Activated naive CD8-positive, alpha-beta T cell treated with anti-CD3 and anti-CD28 coated beads, Interleukin-2, amount 10 ng/mL, durations not matched to agents 7 days and 5 days (primary cell): Measurements from ENCODE around the gene FBXO34. TPM values are rescaled to one million over a fixed set of nuclear protein-coding genes. Genes with fewer than 3 reads are reported as not detected.
"Not testable (repeated sequence)": the region's sequence is repeated elsewhere in the genome, so short reads cannot be mapped to it uniquely, and the experiment has no call there.

Source experiments
- ATAC-seq: fragments of 150-1000 bp; cut with Tn5 transposase; one replicate; pipeline ENCODE4 v1.10.0; 2021; ENCODE audit warnings: low read depth, moderate library complexity
- POLR2A ChIA-PET: fragments of 350-600 bp; sonication (Branson Sonifier 250); formaldehyde crosslinking; loops from one replicate; lab custom pipeline; 2021; ENCODE audit warnings: antibody characterized with exemption; lab: Charles Lee
- DNase-seq: peaks from one replicate; pipeline ENCODE4 v3.0.0; 2021
- H3K27ac Mint-ChIP-seq: one replicate; pipeline ENCODE4 v1.8.0; 2022; ENCODE audit warnings: mild to moderate bottlenecking, mixed read lengths
- H3K27me3 Mint-ChIP-seq: one replicate; pipeline ENCODE4 v1.8.0; 2022; ENCODE audit warnings: mild to moderate bottlenecking, moderate library complexity, mixed read lengths
- H3K36me3 Mint-ChIP-seq: one replicate; pipeline ENCODE4 v1.8.0; 2021; ENCODE audit warnings: mild to moderate bottlenecking, mixed read lengths
- H3K4me1 Mint-ChIP-seq: one replicate; pipeline ENCODE4 v1.8.0; 2021; ENCODE audit warnings: mixed read lengths
- H3K4me3 Mint-ChIP-seq: one replicate; pipeline ENCODE4 v1.8.0; 2022; ENCODE audit warnings: mild to moderate bottlenecking, moderate library complexity, mixed read lengths
- H3K9me3 Mint-ChIP-seq: one replicate; pipeline ENCODE4 v1.8.0; 2021; ENCODE audit warnings: mixed read lengths
- total RNA-seq, 2 experiments: library from RNA; stranded (reverse); gene quantifications; one replicate each; pipeline ENCODE4 v1.2.3, GENCODE V29; 2021

Gene FBXO34
- total RNA-seq, 2 experiments from 2014 or later = 26.1 to 27.0 TPM

DNA sequence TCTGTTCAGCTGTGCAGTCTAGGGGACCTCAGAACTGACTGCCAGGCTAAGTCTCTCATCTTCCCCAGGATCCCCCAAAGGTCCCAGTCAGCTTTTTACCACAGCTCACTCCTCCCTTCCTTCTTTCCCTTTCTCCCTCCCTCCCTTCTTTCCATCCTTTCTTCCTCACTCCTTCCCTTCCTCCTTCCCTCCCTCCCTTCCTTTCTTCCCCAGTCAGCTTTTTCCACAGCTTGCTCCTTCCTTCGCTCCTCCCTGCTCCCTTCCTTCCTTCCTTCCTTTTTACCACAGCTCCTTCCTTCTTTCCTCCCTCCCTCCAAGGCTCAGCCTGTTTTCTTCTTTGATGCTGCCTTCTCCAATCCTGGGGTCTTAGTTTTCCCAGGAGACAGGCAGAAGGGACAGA is 101.2 kb downstream of the FBXO34 start:
- Mint-ChIP-seq H3K27ac (peak overlapping the region; percentile 23), H3K9me3 (no peaks in the 10 kb centered on the region), H3K4me3 (no peak overlapping the region), H3K27me3 (no peaks in the 10 kb centered on the region), H3K4me1 (peaks cover 12% of the 10 kb centered on the region), H3K36me3 (peaks cover 28% of the 10 kb centered on the region)
- no peak for ATAC-seq
- POLR2A ChIA-PET = interaction anchor here (1.1 kb wide), 1 partner anchor 39 kb away, joined by 3 read pairs; no protein-coding TSS in a partner anchor
- no peak for DNase-seq

DNA sequence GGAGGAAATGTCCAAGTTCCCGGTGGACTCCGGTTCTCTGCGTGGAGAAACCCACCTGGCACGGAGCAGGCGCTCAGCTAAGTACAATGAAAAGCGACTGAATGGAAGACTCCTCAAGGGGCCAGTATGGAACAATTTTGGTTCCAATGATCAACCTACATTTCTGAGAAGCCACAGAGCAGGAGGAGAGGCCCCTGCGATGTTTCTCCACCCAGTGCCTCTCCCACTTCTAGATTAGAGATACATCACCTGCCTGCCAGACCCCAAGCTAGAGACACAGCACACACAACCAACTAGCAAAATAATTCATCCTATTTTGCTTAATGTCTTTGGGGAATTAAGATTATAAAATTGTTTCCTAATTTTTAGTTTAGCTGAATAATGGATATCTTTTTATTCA is 101.6 kb downstream of the FBXO34 start:
- peak overlapping the region; percentile 23 for H3K27ac Mint-ChIP-seq
- H3K4me1 Mint-ChIP-seq = peaks cover 12% of the 10 kb centered on the region
- peaks cover 25% of the 10 kb centered on the region for H3K36me3 Mint-ChIP-seq
- no peaks in the 10 kb centered on the region for H3K27me3 Mint-ChIP-seq
- no peak overlapping the region for H3K4me3 Mint-ChIP-seq
- H3K9me3 Mint-ChIP-seq = no peaks in the 10 kb centered on the region
- POLR2A ChIA-PET = interaction anchor here (1.1 kb wide), 1 partner anchor 38 kb away, joined by 3 read pairs; no protein-coding TSS in a partner anchor
- ATAC-seq (no peak), DNase-seq (no peak)

DNA sequence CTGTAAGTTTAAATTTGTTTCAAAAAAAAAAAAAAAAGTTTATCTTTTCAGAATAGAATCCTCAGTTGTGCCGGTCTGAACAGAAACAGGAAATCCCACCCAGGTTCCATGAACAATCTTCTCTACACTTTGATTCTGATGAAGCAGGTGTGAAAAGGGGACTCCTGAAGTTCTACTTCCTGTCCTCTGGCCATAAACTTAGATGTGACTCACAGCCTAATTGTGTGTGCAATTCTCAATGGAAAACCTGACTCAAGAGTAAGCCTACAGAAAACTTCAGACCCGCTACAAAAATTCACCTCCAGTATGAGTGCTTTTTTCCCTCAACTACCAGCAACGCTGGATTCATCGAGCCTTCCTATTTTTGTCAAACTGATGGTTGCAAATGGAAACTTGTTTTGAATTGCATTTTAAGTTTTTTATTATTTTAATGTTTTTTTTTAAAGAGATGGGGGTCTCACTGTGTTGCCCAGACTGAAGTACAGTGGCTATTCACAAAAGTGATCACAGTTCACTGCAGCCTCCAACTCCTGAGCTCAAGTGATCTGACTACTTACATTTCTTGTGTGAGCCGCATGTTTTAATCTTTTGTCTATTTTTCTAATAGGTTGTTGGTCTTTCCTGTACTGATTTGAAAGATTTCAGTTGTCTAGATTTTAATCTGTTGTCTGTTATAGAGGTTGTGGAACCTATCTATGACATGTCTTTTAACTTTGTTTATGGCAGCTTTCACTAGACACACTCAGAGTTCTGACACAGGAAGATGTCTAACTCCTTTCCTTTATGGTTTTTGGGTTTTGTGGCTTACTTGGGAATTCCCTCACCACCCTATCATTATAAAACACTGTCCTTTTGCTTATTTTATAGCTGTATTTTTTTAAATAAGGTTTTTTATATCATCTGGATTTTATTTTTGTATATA is 102.8 kb downstream of the FBXO34 start:
- POLR2A ChIA-PET = interaction anchor here (0.6 kb wide), 1 partner anchor 1901 kb away, joined by 4 read pairs; no protein-coding TSS in a partner anchor
- Mint-ChIP-seq H3K4me1 (peaks cover 12% of the 10 kb centered on the region), H3K27me3 (no peaks in the 10 kb centered on the region), H3K27ac (peak overlapping the region; percentile 80), H3K36me3 (peaks cover 29% of the 10 kb centered on the region), H3K9me3 (no peaks in the 10 kb centered on the region), H3K4me3 (peak overlapping the region; percentile 56)
- no peak for DNase-seq
- ATAC-seq = peak; percentile 75

DNA sequence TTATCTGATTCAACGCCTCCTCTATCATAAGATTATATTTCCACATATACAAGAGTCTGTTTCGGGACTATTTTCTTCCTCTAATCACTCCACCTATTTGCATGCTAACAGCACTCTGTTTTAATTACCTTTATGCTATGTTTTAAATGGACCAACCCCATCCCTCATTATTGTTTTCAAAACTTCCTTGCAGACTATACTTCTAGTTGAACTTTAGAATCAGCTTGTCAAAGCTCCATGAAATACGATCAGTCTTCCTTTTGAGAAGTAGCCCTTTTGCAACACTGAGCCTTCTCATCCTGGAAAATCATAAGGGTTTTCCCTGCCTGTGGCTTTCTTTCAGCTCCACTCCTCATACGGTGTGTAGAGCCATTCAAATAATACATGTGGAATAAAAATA is 103.5 kb downstream of the FBXO34 start:
- Mint-ChIP-seq H3K4me3 (peak overlapping the region; percentile 8), H3K36me3 (peaks cover 27% of the 10 kb centered on the region), H3K9me3 (no peaks in the 10 kb centered on the region), H3K4me1 (peaks cover 12% of the 10 kb centered on the region), H3K27ac (peak overlapping the region; percentile 14), H3K27me3 (no peaks in the 10 kb centered on the region)
- no peak for DNase-seq
- POLR2A ChIA-PET = interaction anchor here (0.6 kb wide), 1 partner anchor 1900 kb away, joined by 4 read pairs; no protein-coding TSS in a partner anchor
- ATAC-seq = no peak

DNA sequence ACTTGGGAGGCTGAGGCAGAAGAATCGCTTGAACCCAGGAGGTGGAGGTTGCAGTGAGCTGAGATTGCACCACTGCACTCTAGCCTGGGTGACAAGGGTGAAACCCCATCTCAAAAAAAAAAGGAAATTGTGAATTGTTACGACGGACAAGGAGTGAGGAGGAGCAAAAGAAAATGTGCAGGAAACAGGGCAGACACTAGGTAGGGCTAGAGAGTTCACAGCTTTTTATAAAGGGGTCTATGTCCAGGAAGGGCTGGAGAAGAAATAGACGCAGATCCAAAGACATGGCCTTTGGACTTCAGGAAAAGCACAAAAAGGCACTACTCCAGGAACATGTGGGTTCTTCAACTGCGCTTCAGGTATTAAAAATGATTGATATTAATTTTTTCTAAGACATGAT is 106.0 kb downstream of the FBXO34 start:
- POLR2A ChIA-PET = no interaction called here
- peak overlapping the region; percentile 23 for H3K27ac Mint-ChIP-seq
- no peaks in the 10 kb centered on the region for H3K9me3 Mint-ChIP-seq
- H3K4me1 Mint-ChIP-seq = peaks cover 12% of the 10 kb centered on the region
- ATAC-seq = no peak
- peaks cover 25% of the 10 kb centered on the region for H3K36me3 Mint-ChIP-seq
- H3K27me3 Mint-ChIP-seq = no peaks in the 10 kb centered on the region
- no peak overlapping the region for H3K4me3 Mint-ChIP-seq
- no peak for DNase-seq

DNA sequence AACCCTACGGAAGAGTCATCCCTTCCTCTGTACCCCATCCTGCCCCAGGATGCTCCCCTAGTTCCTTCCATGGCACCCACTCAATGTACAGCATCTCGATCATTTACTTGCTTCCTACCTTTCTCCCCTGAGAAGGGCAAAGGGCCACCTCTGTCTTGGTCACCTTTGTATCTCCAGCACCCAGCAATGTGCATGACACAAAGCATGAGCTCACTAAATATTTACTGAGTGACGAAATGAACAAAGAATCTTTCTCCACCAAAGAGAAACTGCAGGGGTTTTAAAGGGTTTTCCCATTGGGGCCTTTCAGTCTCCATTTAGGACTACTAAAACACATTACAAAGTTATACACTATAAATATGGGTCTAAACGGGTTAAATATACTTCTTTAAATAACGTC is 109.8 kb downstream of the FBXO34 start:
- ATAC-seq (no peak), DNase-seq (no peak)
- no peak overlapping the region for H3K4me3 Mint-ChIP-seq
- peaks cover 17% of the 10 kb centered on the region for H3K36me3 Mint-ChIP-seq
- H3K27ac Mint-ChIP-seq = no peak overlapping the region
- H3K27me3 Mint-ChIP-seq = no peaks in the 10 kb centered on the region
- peaks cover 4% of the 10 kb centered on the region for H3K4me1 Mint-ChIP-seq
- no peaks in the 10 kb centered on the region for H3K9me3 Mint-ChIP-seq
- POLR2A ChIA-PET = no interaction called here

DNA sequence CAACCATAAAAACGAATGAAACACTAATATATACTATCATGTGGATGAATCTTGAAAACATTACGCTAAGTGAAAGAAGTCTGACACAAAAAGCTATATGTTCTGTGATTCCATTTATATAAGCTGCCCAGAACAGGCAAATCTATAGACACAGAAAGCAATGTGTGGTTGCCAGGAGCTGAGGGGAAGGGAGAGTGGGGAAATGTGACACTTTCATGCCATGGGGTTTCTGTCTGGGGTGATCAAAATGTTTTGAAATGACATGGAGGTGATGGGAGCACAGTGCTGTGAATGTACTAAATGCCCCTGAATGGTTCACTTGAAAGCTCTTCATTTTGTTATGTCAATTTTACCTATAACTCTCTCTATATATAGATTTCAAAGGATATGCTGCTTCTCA is 110.3 kb downstream of the FBXO34 start:
- no peak for ATAC-seq
- H3K27me3 Mint-ChIP-seq = no peaks in the 10 kb centered on the region

DNA sequence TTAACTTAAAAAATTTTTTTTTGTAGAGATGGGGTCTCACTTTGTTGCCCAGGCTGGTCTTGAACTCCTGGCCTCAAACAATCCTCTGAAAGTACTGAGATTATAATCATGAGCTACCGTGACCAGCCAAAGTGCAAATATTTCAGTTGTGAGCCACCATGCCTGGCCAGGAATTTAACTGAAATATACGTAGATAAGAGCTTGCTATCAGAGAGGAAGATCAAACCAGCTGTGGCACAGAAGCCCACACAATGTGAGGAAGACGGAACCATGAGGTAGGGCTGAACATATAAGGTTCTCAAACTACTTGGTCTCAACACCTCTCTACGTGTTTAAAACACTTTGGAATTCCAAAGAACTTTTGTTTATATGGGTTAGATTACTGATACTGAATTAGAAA is 111.3 kb downstream of the FBXO34 start:
- Mint-ChIP-seq H3K36me3 (peaks cover 11% of the 10 kb centered on the region), H3K4me3 (no peak overlapping the region), H3K27ac (no peak overlapping the region), H3K4me1 (peaks cover 13% of the 10 kb centered on the region), H3K27me3 (no peaks in the 10 kb centered on the region), H3K9me3 (no peaks in the 10 kb centered on the region)
- no peak for ATAC-seq
- POLR2A ChIA-PET = no interaction called here
- DNase-seq = no peak

More for the DNA sequence above, 110.3 kb downstream of the FBXO34 start:
- DNase-seq = no peak
- H3K36me3 Mint-ChIP-seq = peaks cover 12% of the 10 kb centered on the region
- no peak overlapping the region for H3K4me3 Mint-ChIP-seq
- peaks cover 8% of the 10 kb centered on the region for H3K4me1 Mint-ChIP-seq
- H3K9me3 Mint-ChIP-seq = no peaks in the 10 kb centered on the region
- no peak overlapping the region for H3K27ac Mint-ChIP-seq
- POLR2A ChIA-PET = no interaction called here

DNA sequence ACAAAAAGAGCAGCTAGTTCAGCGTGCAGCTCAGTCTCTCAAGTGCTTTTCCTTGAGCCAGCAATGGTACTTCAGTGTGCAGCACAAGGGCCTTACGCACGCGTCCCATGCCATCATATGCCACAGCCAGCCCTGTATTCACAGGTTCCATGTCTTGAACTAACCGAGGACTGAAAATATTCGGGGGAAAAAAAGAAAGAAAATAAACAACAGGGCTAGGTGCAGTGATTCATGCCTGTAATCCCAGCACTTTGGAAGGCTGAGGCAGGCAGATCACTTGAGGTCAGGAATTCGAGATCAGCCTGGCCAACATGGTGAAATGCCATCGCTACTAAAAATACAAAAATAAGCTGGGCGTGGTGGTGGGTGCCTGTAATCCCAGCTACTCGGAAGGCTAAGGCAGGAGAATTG is 111.8 kb downstream of the FBXO34 start:
- H3K27me3 Mint-ChIP-seq, ATAC-seq, H3K4me3 Mint-ChIP-seq, H3K27ac Mint-ChIP-seq, POLR2A ChIA-PET, DNase-seq, H3K9me3 Mint-ChIP-seq: not testable (repeated sequence)
- H3K4me1 Mint-ChIP-seq = peaks cover 13% of the 10 kb centered on the region
- H3K36me3 Mint-ChIP-seq = peaks cover 12% of the 10 kb centered on the region

DNA sequence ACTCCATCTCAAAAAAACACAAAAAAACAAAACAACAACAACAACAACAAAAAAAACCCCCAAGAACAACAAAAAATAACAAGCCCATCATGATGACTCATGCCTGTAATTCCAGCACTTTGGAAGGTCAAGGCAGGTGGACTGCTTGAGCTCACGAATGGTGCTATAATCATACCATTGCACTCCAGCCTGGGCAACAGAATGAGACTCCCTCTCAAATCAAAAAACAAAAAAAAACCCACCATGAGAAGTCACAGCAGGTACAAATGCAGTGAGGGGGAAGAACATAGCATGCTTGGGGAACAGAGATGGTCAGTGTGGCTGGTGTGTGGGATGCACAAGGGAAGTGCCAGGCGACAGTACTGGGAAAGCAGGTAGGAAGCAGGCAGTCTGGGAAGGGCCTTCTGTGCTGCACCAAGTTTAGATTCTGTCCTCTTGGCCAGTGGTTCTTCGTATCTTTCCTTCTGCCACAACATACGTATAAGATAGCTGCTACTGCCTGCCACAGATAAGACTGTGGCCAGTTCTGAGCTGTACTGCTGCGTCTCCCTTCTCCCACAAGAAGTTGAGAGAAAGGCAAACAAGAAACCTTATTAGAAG is 112.4 kb downstream of the FBXO34 start:
- Mint-ChIP-seq H3K27ac (no peak overlapping the region), H3K4me1 (peaks cover 13% of the 10 kb centered on the region), H3K9me3 (no peaks in the 10 kb centered on the region), H3K4me3 (no peak overlapping the region), H3K36me3 (peaks cover 11% of the 10 kb centered on the region), H3K27me3 (no peaks in the 10 kb centered on the region)
- DNase-seq (no peak), ATAC-seq (no peak)
- POLR2A ChIA-PET = no interaction called here

DNA sequence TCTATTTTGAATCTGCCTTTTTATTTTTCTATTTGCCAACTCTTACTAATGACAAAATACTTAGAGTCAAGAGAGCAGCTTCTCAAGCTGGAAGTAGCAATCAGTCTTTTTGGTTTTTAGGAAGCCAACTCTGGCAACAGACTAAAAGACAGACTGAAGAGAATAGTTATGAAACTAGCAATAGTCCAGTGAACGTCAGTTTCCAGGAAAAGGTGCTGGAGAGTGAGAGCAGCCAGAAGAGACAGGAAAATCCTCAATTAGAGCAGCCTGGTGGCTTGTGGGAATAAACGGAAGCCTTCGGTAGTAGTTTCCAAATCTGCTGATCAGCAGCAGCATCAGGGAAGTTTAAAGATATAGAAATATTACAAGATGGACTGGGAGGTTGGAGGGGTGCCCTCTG is 113.3 kb downstream of the FBXO34 start:
- Mint-ChIP-seq H3K9me3 (no peaks in the 10 kb centered on the region), H3K4me3 (no peak overlapping the region), H3K27me3 (no peaks in the 10 kb centered on the region), H3K4me1 (peaks cover 13% of the 10 kb centered on the region), H3K36me3 (peaks cover 11% of the 10 kb centered on the region), H3K27ac (no peak overlapping the region)
- ATAC-seq = no peak
- POLR2A ChIA-PET = no interaction called here
- DNase-seq = no peak

DNA sequence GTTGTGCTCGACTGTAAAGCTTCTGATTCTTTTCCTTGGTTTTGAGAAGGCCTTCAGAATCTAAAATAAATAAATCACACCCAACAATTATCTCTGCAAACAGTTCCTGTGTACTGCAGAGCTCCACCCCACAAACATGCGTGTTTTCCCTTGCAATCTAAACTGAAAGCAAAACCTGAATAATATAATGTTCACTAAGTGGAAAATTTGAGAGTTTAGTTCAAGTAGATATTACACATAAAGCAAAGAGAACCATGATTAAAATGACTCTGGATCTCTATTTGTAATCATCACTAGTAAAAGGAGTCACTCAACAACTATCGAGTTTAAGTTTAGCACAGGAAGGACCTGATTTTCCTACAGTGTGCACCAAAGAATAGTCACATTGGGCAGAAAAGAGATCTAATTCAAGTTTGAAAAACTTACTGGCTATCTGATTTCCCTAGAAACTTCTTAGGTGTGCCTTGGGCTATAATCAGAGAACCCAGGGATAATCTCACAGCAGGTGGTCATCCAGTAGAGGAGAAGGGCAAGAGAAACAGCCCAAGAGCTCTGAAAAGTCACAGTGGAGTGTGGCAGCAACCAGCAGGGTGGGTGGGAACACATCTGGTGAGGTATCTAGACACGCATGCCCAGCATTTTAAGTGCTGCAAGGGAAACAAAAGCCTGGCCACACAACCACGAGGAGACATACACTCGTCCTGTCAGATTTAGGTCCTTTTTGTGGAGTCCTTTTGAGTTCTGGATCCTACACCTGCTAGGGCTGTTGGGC is 115.0 kb downstream of the FBXO34 start:
- Mint-ChIP-seq H3K27ac (peak overlapping the region; percentile 61), H3K9me3 (no peaks in the 10 kb centered on the region), H3K27me3 (no peaks in the 10 kb centered on the region), H3K4me1 (peaks cover 13% of the 10 kb centered on the region), H3K4me3 (peak overlapping the region; percentile 58), H3K36me3 (peaks cover 13% of the 10 kb centered on the region)
- ATAC-seq (peak; percentile 26), DNase-seq (no peak)
- POLR2A ChIA-PET = no interaction called here

DNA sequence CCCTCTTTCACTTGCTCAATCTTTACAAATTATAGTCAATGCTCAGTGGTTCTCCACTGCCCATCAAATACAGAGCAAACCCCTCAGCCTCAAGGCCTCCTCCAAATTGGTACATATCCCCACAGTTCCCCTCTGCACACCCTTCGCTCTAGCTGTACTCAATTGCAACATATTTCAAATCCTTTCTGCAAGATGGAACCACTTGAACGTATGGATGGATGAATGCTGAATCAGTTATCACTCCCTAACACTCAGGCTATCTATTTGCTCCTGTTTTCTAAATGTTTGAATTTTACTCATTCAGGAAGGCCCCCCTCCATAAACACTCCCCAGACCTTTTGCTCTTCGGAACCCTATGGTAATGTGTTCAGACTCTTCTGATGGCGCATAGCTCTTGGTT is 115.9 kb downstream of the FBXO34 start:
- ATAC-seq = no peak
- no peak overlapping the region for H3K4me3 Mint-ChIP-seq
- no peak for DNase-seq

More for the DNA sequence above, 115.9 kb downstream of the FBXO34 start:
- H3K27ac Mint-ChIP-seq = peak overlapping the region; percentile 39
- H3K36me3 Mint-ChIP-seq = peaks cover 13% of the 10 kb centered on the region
- no peaks in the 10 kb centered on the region for H3K27me3 Mint-ChIP-seq
- no peaks in the 10 kb centered on the region for H3K9me3 Mint-ChIP-seq
- peaks cover 13% of the 10 kb centered on the region for H3K4me1 Mint-ChIP-seq
- POLR2A ChIA-PET = no interaction called here
